ENCODE measurements around the gene TRIM8.
"Not testable (repeated sequence)": the region's sequence is repeated elsewhere in the genome, so short reads cannot be mapped to it uniquely, and the experiment has no call there.

TRIM8 gene

GRCh38 chr10:102673819-102674511 is 29.7 kb downstream of the TRIM8 start:
- no peak for DNase-seq

GRCh38 chr10:102674566-102674965 is 30.3 kb downstream of the TRIM8 start:
- no peak for DNase-seq

DNA sequence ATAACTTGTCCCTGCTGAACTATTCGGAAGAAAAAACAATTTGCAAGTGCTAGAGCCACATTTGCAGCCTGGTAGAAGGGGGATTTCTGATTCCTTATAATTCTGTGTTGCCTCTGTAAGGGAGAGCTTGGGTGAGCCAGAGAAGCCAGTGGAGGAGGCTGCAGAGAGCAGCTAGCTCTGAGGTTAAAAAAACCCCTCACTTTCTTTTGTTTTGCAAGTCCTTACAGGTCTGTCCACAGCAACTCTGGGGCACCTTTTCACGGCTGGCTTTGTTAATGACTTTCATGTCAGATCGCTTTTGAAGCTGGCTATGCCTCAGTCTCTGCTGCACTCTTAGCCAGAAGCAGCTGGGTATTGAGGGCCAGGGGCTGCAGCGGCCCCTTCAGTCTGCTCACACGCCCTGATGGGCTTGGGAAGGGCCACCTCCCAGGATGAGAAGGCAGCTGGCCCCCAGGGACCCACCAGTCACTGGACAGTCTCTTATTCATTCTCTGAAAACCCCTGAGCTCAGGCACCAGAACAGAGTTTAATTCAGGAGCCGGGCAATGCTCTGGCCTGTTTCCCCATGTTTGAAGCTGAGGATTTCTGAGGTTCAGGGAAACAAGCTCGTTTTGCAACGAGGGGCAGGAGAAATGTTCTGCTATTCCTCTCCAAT is 30.9 kb downstream of the TRIM8 start:
- DNase-seq: no peak

DNA sequence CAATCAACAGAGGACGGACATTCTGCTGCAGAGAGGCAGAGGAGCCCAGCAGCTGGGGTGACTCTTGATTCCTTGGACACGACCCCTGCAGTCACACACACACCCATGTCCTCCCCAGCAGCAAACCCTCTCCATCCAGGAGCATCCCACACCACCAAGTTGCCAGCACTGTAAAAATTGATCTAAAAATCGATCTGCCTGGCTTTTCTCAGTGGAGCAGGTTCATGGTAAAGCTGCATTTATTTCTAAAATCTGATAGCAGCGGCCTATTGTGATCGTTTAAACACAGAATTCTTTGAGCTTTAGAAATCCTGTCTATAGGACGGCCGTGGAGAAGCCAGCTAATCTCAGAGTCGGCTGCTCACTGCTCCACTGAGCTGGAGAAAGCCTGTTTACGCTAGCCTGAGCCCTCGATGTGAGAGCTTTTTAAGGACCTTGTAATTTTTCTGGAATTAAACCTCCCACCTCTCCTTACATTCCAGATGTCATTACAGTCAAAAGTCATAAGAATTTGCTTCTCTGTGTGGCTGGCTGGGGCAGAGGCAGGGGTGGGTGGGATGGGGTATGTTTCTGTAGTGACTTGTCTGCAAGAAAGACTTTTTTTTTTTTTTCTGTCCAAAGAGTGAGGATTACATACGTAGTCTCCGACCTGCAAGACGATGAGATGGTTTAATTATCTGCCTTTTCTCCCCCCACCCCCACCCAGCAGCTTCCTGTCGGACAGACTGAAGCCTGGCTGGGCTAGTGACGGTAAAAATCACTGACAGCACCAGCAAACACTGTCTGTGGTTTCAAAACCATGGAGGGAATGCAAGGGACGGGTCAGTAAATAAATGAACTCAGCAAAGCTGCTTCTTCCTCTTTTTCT is 31.6 kb downstream of the TRIM8 start:
- no peak for DNase-seq

GRCh38 chr10:102676534-102677315 is 32.4 kb downstream of the TRIM8 start:
- no peak for DNase-seq

- DNase-seq: no peak
Measured at GRCh38 chr10:102677331-102678067, 33.2 kb downstream of the TRIM8 start.

- no peak for DNase-seq
Measured at GRCh38 chr10:102678068-102678400, 33.8 kb downstream of the TRIM8 start.

GRCh38 chr10:102678842-102679289 is 34.6 kb downstream of the TRIM8 start:
- DNase-seq: peak; percentile 39 to 53

DNA sequence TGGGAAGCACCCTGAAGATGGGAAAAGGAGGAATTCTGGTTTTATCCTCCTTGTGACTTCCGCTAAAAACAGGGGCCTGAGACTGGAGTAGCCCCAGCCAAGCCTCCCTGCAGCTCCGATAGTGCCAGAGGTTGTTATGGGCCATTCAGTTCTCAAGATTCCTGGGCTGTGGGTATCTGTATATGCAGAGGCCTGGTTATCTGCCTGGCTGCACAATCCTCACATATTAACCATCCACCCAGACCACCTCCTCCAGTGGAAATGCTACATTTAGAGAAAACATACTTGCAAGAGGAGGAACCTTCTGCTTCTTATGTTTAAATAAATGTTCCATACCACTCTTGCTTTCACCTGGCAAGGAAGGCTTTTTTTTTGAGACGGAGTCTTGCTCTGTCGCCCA is 35.3 kb downstream of the TRIM8 start:
- DNase-seq: no peak

GRCh38 chr10:102681696-102682095 is 37.4 kb downstream of the TRIM8 start:
- DNase-seq: no peak

- DNase-seq: no peak
Measured at GRCh38 chr10:102682416-102682815, 38.1 kb downstream of the TRIM8 start.

- no peak for DNase-seq
Measured at GRCh38 chr10:102682981-102683380, 38.7 kb downstream of the TRIM8 start.

- DNase-seq: no peak
Measured at GRCh38 chr10:102683736-102684135, 39.5 kb downstream of the TRIM8 start.

- DNase-seq: no peak
Measured at GRCh38 chr10:102691285-102692066, 47.2 kb downstream of the TRIM8 start.

- DNase-seq: not testable (repeated sequence)
Measured at GRCh38 chr10:102695401-102695800, 51.1 kb downstream of the TRIM8 start.

GRCh38 chr10:102696736-102697135 is 52.5 kb downstream of the TRIM8 start:
- DNase-seq: no peak

DNA sequence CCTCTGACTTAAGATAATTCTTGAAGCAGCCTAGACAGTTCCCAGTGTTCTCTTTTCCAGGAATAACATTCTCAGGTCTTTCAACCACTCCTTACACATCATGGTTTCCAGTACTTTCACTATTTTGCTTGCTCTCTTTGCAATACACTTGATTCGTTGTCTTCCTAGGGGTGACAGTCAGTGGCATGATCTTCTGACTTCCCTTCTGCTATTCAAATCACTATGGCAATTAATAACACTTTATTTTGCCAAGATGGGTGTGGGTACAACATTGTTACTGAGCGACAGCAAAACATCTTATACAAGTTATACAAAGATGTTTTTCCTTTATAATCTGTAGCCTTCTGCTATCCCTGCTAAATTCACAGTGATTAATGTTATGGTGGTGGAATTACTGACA is 54.6 kb downstream of the TRIM8 start:
- DNase-seq: no peak

GRCh38 chr10:102701272-102701671 is 57.0 kb downstream of the TRIM8 start:
- DNase-seq: no peak

GRCh38 chr10:102701796-102702195 is 57.5 kb downstream of the TRIM8 start:
- no peak for DNase-seq

DNA sequence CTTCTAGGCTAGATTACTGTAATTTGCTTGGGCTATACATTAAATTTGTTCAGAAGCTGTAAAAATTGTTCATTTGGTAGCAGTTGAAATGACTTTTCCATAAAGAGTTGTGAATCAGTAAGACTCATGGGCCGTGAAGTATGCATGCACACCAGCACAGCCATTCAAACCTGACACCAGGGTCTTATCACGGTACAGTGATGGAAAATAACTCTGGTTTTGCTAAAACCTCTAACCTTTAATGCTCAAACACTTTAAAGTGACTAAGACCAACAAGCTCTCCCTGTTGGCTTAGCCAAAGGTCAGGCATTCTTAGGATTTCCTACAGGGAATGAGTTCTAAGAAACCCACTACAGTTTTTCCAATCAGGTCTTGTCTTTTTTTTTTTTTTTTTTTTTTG is 58.5 kb downstream of the TRIM8 start:
- DNase-seq: no peak

DNA sequence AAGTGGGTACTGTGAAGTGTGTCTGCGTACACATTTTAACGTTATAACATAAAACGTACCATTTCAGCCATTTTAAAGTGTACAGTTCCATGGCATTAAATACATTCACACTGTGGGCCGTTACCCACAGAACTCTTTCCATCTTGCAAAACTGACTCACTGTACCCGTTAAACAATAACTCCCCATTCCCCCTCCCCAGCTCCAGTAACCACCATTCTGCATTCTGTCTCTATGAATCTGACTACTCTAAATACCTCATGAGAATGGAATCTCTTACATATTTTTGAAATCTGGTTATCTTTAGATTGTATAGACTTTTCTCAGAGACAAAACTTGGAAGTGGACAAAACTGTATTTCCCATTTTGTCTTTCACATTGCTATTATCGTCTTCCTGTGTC is 60.6 kb downstream of the TRIM8 start:
- DNase-seq: no peak
